GM13976 (cell line): ENCODE measurements around the gene MED23.

ENCODE experiments used
- DNase-seq: peaks from one replicate; pipeline ENCODE4 v3.0.0; 2012; ENCODE audit warnings: low spot score
- CTCF ChIP-seq: IDR thresholded peaks from 2 replicates; pipeline ENCODE4 v1.5.1; 2012; ENCODE audit warnings: borderline replicate concordance, mild to moderate bottlenecking; ENCODE audit not compliant: insufficient read depth; ENCODE audit errors: extremely low read depth, missing control alignments, control extremely low read depth
- in situ Hi-C: fragments of 300-500 bp; cut with MboI; formaldehyde crosslinking; loops from one replicate; pipeline ENCODE4 v1.12.0; 2022; ENCODE audit warnings: low sequenced_read_pairs, mixed read lengths, inconsistent platforms; ENCODE audit not compliant: unreplicated experiment

MED23 gene

GRCh38 chr6:131602781-131603312 lies 25.2 kb downstream of the MED23 start:
- no peak for TF ChIP-seq CTCF
- DNase-seq = no peak
- in situ Hi-C loops = no loop called here

GRCh38 chr6:131600716-131601115 lies 27.3 kb downstream of the MED23 start:
- DNase-seq = no peak
- in situ Hi-C loops = no loop called here
- no peak for TF ChIP-seq CTCF

- no peak for TF ChIP-seq CTCF
- in situ Hi-C loops = no loop called here
- no peak for DNase-seq
Observed at GRCh38 chr6:131597446-131597845, 30.6 kb downstream of the MED23 start.

GRCh38 chr6:131594074-131594473 lies 34.0 kb downstream of the MED23 start:
- in situ Hi-C loops = no loop called here
- DNase-seq = no peak
- TF ChIP-seq CTCF = no peak

GRCh38 chr6:131592935-131593334 lies 35.1 kb downstream of the MED23 start:
- in situ Hi-C loops = no loop called here
- TF ChIP-seq CTCF = no peak
- no peak for DNase-seq

- in situ Hi-C loops = no loop called here
- no peak for DNase-seq
- no peak for TF ChIP-seq CTCF
Observed at GRCh38 chr6:131588643-131589042, 39.4 kb downstream of the MED23 start.

- in situ Hi-C loops = no loop called here
- no peak for TF ChIP-seq CTCF
- no peak for DNase-seq
Observed at GRCh38 chr6:131587909-131588308, 40.1 kb downstream of the MED23 start.
